Activated CD8-positive, alpha-beta memory T cell treated with anti-CD3 and anti-CD28 coated beads for 4 hours (primary cell): Measurements from ENCODE around the gene CAGE1.

ENCODE experiments used
- DNase-seq, 2 donors: peaks; one replicate each; pipeline ENCODE4 v3.0.0-alpha.2; 2020; ENCODE audit warnings: low read depth in 2 of 2

The CAGE1 gene

DNA sequence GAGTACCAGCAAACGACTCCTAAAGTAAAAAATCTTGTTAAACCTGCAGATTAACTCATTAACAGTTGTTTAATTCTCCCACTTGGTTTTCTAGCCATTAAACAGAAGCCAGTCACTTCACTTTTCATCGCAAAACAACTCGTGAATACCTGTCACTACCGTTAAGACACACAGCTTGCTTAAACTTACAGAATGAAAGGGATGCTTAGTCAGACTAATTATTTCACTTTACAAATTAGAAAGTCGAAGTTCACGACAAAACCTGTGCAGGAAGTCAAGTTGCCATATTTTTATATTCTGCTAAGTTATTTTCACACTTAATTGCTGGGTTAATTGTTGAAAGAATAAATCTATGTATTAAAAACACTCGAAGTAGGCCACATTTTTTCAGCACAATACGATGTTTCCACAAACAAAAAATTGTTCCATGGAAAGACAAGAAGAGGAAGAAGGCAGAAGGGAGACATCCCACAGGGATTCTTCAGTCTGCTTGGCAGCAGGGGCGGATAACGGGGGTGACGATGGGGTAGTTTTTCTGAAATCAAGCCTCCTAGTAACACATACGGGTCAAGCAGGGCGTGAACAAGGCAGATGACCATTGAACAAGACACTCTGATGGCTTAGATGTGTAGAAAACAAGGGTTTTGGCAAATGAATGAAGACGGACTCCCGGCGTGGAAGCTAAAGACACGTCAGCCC lies 77.5 kb downstream of the CAGE1 start:
- no peak for DNase-seq

DNA sequence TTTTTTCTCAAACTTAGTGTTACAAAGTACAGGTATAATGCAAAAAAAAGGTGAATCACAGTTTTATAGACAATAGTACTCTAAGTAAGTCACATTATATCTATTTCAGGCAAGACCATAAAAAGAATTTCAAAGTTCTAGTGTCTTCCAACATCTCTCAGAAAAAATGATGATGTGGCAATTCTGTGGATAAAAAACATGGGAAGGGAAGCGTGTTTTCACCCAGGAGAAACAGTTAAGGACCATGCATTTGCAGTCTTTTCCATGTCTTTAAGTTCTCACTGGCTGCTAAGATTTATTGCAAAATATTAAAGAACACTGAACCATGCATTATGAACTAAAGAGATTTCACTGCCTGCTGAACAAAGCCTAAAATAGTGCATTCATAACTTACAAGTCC lies 78.4 kb downstream of the CAGE1 start:
- DNase-seq = no peak

DNA sequence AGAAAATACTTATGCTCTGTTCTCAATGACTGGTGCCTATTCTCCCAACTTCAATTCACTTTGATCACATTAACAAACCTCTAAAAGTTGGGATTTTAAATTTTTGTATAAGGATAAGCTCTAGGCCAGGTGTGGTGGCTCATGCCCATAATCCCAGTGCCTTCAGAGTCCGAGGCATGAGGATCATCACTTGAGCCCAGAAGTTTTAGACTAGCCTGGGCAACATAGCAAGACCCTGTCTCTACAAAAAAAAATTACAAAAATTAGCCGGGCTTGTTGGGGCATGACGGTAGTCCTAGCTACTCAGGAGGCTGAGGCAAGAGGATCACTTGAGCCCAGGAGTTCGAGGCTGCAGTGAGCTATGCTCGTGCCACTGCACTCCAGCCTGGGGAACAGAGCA lies 80.5 kb downstream of the CAGE1 start:
- DNase-seq = no peak

DNA sequence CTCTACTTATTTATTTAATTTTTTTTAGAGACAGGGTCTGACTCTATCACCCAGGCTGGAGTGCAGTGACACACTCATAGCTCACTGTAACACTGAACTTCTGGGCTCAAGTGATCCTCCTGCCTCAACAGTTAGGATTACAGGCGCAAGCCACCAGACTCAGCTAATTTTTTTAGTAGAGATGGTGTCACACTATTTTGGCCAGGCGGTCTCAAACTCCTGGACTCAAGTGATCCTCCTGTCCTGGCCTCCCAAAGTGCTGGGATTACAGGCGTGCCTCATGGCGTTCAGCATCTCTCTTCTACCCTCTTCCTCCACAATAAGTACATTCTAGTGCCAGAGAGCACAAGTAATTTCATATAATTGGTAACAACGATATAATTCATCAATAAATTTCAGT lies 82.0 kb downstream of the CAGE1 start:
- DNase-seq = no peak

DNA sequence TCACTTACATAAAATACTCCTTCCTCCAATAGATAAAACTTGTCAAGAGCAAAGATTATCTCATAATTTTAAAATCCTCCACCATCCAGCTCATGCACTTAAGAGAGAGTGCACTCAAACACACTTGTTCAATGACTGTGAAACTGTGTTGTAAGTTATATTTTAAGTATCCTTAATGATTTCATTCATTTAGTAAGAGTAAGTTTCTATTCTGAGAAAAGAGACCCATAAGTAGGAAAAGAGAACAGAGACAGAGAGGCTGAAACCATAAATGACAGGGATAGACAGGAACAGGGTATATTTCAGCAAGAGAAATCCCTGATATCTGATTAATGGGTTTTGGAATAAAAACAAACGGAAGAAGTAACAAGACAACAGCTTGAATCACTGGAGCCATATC lies 84.7 kb downstream of the CAGE1 start:
- DNase-seq = no peak

DNA sequence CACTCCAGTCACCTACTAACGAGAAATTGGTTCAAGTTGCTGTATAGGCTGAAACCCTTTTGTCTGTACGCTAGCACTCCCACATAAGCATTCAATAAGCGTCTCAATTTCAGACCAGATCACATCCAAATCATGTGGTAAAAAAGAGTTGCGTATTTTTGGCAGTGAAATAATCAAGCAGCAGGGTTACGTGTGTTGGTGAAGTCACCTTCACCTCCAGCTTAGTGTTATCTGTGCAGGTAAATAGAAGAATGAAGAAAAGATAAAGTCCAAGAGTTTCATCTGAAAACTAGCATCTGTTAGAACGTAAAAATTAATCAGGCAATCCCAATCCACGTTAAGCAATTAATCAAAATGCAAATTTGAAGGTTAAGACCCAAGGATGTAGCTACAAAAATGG lies 87.8 kb downstream of the CAGE1 start:
- DNase-seq = no peak

DNA sequence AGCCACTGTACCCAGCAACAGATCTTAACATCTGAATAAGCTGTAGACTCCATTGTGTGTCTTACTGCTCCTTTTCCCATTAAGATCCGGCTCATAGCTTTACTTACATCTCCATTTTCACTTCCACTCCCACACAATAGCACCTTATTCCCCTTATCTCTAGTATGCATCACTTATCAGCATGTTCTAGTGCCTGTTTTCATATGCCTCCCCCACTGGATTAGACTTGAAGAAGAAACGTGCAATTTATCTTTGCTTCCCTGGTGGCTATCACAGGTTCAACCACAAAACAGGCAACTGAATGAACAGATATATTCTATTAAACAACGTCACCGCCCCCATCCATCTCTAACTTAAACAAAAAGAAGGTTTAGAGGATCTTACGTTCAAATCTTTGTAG lies 88.6 kb downstream of the CAGE1 start:
- DNase-seq = no peak

DNA sequence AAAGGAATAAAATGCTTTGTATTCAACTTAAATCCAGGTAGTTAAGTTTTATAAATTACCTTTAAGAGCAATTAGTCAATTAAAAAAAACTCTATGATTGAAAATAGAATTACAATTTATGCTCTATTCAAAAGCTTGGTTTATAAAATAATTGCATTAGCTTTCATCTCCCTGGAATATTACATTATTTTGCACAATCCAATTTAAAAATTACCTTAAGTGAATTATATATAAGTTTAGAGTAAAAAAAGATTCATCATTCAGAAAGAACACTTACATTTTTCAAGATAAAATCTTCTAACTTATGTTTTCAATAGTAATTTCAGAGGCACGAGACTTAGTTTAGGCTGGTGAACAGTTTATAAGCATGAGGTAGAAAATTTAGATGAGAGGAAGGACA lies 91.4 kb downstream of the CAGE1 start:
- no peak for DNase-seq

DNA sequence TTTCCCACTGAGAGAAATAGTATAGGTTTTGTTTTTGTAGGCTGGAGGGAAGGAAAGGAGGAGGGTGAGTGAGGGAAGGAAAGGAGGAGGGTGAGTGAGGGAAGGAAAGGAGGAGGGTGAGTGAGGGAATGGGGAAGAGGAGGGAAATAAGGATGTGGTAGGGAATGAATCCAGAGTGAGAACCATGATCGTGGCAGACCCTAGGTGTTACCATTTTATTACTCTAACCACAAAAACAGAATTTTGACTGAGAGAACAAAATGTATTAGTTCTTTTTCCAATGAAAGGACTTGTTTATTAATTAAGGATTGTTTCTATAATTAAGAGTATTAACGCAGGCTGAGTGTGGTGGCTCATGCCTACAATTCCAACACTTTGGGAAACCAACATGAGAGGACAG lies 92.9 kb downstream of the CAGE1 start:
- no peak for DNase-seq

DNA sequence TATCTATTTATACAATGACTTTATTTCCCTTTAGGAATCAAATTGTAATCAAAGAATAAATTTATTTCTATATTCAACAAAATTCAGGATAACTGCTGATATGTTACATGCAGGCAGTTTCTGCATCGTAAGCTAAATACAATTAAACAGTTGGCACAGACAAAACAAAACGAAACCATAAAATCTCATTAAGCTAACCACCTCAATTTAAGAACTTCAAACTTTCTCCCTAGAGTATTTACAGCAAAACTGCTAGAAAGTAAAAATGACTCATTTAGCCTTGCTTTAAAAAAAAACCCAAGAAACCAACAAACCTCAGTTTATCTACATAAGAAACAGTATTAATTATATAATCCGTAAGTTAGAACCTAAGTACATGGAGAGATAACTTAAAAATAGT lies 93.6 kb downstream of the CAGE1 start:
- no peak for DNase-seq

DNA sequence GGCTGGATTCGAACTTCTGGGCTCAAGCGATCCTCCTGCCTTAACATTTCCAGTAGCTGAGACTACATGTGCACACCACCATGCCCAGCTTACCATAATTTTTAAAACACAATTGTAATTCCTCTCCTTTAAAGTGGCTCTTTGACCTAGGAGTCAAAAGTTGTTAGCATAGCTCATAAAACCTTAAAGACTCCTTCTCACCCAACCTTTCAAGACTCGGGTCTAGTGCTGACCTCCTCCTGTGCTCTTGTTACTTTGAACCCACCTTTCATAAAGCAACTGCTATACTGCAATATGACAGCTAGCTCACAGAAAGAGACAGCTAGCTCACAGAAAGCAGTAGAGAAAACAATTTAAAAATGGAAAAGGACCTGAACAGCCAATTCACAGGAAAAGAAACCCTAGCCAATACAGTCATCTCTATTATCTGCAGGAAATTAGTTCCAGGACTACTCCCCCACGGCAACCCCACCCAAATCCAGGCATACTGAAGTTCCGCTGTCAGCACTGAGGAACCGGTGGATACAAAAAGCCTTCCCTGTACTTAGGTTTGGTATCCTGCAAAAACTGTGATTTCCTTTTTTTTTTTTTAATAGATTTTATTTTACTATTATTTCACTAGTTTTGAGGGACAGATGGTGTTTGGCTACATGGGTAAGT lies 96.8 kb downstream of the CAGE1 start:
- DNase-seq = no peak

DNA sequence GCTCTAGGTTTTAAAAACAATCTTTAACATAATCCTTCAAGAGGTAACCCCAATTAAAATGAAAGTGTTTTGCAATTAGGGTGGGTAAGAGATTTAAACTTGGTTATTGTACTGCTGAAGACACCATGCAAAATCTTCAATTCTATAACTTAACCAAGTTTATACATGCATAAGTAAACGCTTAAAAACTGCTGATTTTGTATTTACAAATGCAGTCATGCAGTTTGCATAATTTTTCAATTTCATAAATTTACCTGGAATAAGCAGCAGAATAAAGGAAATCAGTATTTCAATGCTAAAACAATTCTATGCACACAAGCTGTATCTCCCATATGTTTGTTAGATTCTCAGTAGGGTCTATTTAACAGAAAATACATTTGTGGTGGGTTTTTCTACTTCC lies 99.5 kb downstream of the CAGE1 start:
- no peak for DNase-seq

DNA sequence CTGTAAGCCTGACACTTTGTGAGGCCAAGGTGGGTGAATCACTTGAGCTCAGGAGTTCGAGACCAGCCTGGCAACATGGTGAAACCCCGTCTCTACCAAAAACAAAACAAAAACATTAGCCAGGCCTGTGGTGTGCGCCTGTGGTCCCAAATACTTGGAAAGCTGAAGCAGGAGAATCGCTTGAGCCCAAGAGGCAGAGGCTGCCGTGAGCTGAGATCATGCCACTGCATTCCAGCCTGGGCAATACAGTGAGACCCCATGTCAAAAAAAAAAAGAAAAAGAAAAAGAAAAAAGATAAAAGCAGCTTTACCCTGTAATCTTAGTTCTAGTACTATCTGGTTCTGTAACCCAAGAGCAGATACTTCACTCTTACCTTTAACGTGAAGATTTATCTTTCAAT lies 104.1 kb downstream of the CAGE1 start:
- DNase-seq = no peak

DNA sequence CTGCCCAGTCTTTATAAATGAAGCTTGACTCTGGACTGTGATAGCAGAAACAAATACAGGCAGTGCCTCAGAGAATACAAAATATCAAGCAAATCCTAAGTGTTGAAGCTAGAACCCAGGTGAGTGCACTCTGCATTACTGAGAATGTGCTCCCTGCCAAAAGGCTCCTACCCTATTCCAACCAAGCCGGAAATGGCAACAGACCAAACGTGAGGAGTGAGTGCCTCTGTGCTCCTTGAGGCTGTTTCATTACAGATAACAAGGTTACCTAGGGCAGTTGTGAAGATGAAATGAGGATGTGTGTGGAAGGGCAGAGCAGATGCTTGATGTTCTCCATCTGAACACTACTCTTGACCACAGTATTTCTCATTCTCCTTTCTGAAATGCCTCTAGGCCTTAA lies 105.9 kb downstream of the CAGE1 start:
- no peak for DNase-seq

DNA sequence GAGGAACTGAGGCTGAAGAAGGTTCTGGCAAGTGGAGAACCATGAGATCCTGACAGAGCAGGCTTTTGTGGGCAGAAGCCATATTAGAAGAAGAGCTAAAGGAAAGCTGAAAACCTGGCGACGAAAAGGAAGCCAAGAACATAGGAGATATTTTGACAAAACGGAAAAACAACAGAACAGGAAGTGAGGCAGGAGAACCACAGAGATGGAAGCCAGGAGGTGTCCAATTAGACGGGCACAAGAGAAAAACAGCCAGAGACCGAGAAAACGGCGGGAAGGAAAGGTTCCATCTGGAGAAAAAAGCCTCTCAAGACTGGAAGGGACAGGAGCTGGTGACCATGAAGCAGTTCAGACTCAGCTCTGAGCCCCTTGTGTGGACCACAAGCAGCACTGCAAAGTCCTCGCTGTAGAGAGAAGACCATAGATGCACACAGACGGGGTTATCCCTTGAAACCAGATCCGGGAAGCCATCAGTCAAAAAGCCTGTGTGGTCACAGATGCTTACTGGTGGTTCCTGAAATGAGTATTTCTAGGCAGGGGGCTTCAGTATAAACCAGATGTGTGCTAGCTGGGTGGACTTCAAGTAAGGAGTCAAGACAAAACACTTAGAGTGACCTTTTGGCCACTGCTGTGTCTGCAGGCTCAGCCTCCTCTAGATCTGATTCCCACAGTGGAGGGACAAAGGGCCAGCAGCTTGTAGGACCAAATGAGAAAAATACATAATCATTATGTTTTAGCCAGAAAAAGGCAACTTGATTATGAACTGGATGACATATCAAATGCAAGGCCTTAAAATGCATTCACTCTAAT lies 107.2 kb downstream of the CAGE1 start:
- no peak for DNase-seq
